Esophagus squamous epithelium (tissue), 5 donors: Measurements from ENCODE around the gene SNAPC4. TPM values are rescaled to one million over a fixed set of nuclear protein-coding genes. Genes with fewer than 3 reads are reported as not detected.

Experiments used
- DNase-seq: peaks from one replicate; lab custom pipeline; 2025; lab: John Stamatoyannopoulos, UW
- H3K27ac ChIP-seq, 4 donors: fragments of 200-600 bp; sonication (generic); one replicate each; pipeline ENCODE4 v1.5.1; 2016 to 2019; ENCODE audit warnings: mild to moderate bottlenecking in 1 of 4
- H3K27me3 ChIP-seq, 4 donors: fragments of 200-600 bp; sonication (generic); 1 replicate in 3 of 4; 2 replicates in 1 of 4; pipeline versions ENCODE4 v1.5.1 to v1.6.0; 2017 to 2021; ENCODE audit warnings: antibody characterized with exemption in 1 of 4
- H3K36me3 ChIP-seq, 3 donors: fragments of 200-600 bp; sonication (generic); one replicate each; pipeline ENCODE4 v1.5.1; 2016 to 2019
- H3K4me1 ChIP-seq, 3 donors: fragments of 200-600 bp; sonication (generic); one replicate each; pipeline ENCODE4 v1.5.1; 2017 to 2019
- H3K4me3 ChIP-seq, 4 donors: fragments of 200-600 bp; sonication (generic); 1 replicate in 3 of 4; 2 replicates in 1 of 4; pipeline ENCODE4 v1.5.1; 2016 to 2019; ENCODE audit warnings: mild to moderate bottlenecking in 2 of 4, moderate library complexity in 1 of 4
- H3K9me3 ChIP-seq, 3 donors: fragments of 200-600 bp; sonication (generic); one replicate each; pipeline ENCODE4 v1.5.1; 2016 to 2019
- CTCF ChIP-seq, 6 experiments: fragments of 450-650 bp in 4 of 6; fragments of 200-600 bp in 2 of 6; sonication (generic) in 2 of 6; IDR thresholded peaks; one replicate each; pipeline ENCODE4 v1.5.1; 2016 to 2019; ENCODE audit warnings: antibody characterized with exemption in 6 of 6, mild to moderate bottlenecking in 4 of 6, moderate library complexity in 4 of 6
- POLR2A ChIP-seq, 4 donors: fragments of 450-650 bp; IDR thresholded peaks; one replicate each; pipeline ENCODE4 v1.6.1; 2017; ENCODE audit warnings: antibody characterized with exemption in 4 of 4, mild to moderate bottlenecking in 4 of 4, moderate library complexity in 3 of 4
- WGBS, 2 donors: methylation state at CpG; one replicate each; pipeline ENCODE4 v1.1.5; 2018; 5-methylcytosine and 5-hydroxymethylcytosine counted together
- intact Hi-C: fragments of 100-400 bp; cut with DNase I; formaldehyde crosslinking; loops from one replicate; pipeline ENCODE4 v1.15.0; 2022
- total RNA-seq, 4 donors: library from RNA; depleted of rRNA; stranded (reverse); fragments of >200 nt; gene quantifications; one replicate each; pipeline ENCODE4 v1.1.0, GENCODE V29; 2016
- donor health status: DM: yes; HTN: yes; CAD: no.

The SNAPC4 gene
- total RNA-seq, 4 donors from 2014 or later = 2.6 to 5.1 (median 4.5) TPM

DNA sequence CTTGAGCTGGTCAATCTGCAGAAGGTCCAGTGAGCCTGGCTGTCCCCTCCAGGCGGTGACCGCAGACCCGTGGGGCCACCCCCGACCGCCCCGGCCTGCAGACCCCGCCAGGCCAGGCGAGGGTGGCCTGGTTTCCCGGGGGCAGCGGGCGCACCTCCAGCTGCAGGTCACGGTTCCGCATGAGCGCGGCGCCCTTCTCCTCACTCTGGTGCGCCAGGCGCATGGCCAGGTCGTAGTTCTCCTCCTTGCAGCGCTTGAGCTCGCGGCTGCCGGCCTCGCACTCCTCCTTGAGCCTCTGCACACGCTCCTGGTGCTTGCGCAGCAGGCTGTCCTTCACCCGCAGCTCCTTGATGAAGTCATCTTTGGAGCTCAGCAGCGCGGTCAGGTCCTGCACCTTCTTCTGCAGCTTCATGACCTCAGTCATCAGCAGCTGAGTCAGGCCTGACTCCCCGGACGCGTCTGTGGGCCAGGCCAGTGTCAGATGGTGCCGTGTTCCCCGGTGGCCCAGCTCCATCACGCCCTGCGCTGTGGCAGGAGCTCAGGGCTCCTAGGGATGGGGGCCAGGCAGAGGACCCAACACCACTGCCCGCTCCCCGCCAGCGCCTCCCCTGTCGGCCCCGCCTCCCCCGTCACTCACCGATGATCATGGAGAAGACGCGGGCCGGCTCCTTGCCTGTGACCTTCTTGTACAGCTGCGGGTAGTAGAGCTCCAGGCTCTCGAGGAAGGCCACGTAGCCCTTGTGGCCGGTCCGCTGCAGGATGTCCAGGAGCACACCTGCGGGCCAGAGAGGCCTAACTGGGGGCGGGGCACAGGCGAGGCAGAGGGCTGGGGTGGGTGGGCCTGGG is 29.1 kb downstream of the SNAPC4 start:
- intact Hi-C loops = no loop called here
- Histone ChIP-seq H3K9me3 (no peaks in the 10 kb centered on the region), H3K27ac (no peak overlapping the region), H3K36me3 (peaks cover 0 to 7% (median 0%) of the 10 kb centered on the region in 3 donors), H3K27me3 (no peaks in the 10 kb centered on the region), H3K4me3 (no peak overlapping the region), H3K4me1 (peaks cover 0 to 26% (median 7%) of the 10 kb centered on the region in 3 donors)
- 92 to 93% methylated on average over 13 of the region's 54 CpGs for WGBS, 2 donors
- no peak for DNase-seq
- TF ChIP-seq POLR2A (IDR thresholded peaks at IDR 0.05) = no peak
- no peak for TF ChIP-seq CTCF (IDR thresholded peaks at IDR 0.05)

DNA sequence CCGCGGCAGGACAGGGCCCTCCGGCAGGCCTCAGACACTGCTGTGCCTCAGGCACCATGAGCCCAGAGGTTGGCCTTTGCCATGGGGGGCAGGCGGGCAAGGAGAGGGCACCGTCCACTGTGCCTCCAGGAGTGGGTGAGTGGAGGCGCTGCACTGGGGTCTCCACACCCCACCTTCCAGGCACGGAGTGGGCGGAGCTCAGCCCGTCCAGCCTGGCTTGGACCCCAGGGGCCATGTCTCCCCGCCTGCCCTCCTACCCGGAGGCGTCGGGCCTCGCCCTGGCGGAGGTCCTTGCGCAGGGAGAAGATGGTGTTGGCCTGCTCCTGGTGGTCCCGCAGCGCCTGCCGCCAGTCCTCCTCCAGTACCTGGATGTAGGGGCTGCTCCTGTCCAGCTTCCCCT is 29.9 kb downstream of the SNAPC4 start:
- Histone ChIP-seq H3K4me1 (peaks cover 0 to 33% (median 7%) of the 10 kb centered on the region in 3 donors), H3K4me3 (no peak overlapping the region), H3K27me3 (peaks cover 0 to 7% (median 0%) of the 10 kb centered on the region in 4 donors), H3K27ac (no peak overlapping the region), H3K9me3 (no peaks in the 10 kb centered on the region), H3K36me3 (no peaks in the 10 kb centered on the region)
- intact Hi-C loops = no loop called here
- TF ChIP-seq CTCF (IDR thresholded peaks at IDR 0.05) = no peak
- TF ChIP-seq POLR2A (IDR thresholded peaks at IDR 0.05) = no peak
- DNase-seq = no peak
- WGBS, 2 donors = no CpG with 5 or more reads among the region's 19 CpGs

DNA sequence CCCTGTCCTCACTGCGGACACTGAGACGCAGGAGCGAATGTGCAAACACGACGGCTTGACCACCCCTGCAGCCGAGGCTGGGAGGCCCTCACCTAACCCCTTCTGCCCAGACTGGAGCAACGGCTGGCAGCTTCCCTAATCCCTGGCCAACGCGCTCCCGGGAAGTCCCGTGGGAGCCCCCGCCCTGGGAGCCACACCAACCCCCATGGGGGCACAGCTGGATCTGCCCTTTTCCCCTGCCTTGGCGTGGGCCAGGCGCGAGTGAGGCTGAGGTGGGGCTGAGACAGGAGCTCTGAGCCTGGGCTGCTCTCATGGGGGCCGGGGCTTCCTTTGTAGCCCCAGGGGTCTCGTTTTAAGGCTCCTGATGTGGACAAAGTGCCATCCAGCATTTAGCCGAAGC is 31.8 kb downstream of the SNAPC4 start:
- no peak overlapping the region for H3K27ac ChIP-seq
- peaks cover 0 to 18% (median 0%) of the 10 kb centered on the region in 4 donors for H3K27me3 ChIP-seq
- intact Hi-C loops = no loop called here
- H3K36me3 ChIP-seq = no peaks in the 10 kb centered on the region
- H3K9me3 ChIP-seq = no peaks in the 10 kb centered on the region
- WGBS, 2 donors = 33 to 60% methylated on average over 1 of the region's 18 CpGs
- DNase-seq = no peak
- H3K4me3 ChIP-seq = no peak overlapping the region
- TF ChIP-seq POLR2A (IDR thresholded peaks at IDR 0.05) = no peak
- no peak for TF ChIP-seq CTCF (IDR thresholded peaks at IDR 0.05)
- H3K4me1 ChIP-seq = peaks cover 8 to 37% (median 15%) of the 10 kb centered on the region in 3 donors

- WGBS, 2 donors = 83% methylated on average over 7 to 42 of the region's 45 CpGs
- H3K27me3 ChIP-seq = peaks cover 0 to 18% (median 0%) of the 10 kb centered on the region in 4 donors
- no peaks in the 10 kb centered on the region for H3K9me3 ChIP-seq
- H3K36me3 ChIP-seq = no peaks in the 10 kb centered on the region
- H3K4me3 ChIP-seq = no peak overlapping the region
- no peak overlapping the region for H3K27ac ChIP-seq
- DNase-seq = no peak
- TF ChIP-seq CTCF (IDR thresholded peaks at IDR 0.05) (no peak), POLR2A (IDR thresholded peaks at IDR 0.05) (no peak)
- intact Hi-C loops = no loop called here
- H3K4me1 ChIP-seq = peaks cover 13 to 36% (median 15%) of the 10 kb centered on the region in 3 donors
Measured at GRCh38 chr9:136367296-136368145, 32.4 kb downstream of the SNAPC4 start.
